K562 (cell line): ENCODE data around the gene CREB3L4. TPM values are rescaled to one million over a fixed set of nuclear protein-coding genes. Genes with fewer than 3 reads are reported as not detected.
A peak's percentile ranks its signal among the peaks of the same experiment; 100 is the strongest.

ENCODE experiments used
- BHLHE40 ChIP-seq: IDR thresholded peaks from 2 replicates; pipeline ENCODE4 v1.6.1; 2011; ENCODE audit warnings: low read length, improper control_type of control experiment
- CREB1 ChIP-seq, 2 experiments: sonication (generic) in 1 of 2; formaldehyde crosslinking in 1 of 2; IDR thresholded peaks; 2 replicates each; pipeline versions ENCODE4 v1.6.1 to v1.8.0; 2012 to 2022; ENCODE audit warnings: inconsistent platforms in 1 of 2, mild to moderate bottlenecking in 1 of 2, missing genetic modification reagents in 1 of 2, moderate library complexity in 1 of 2
- DACH1 ChIP-seq: fragments of 450-650 bp; IDR thresholded peaks from 2 replicates; pipeline ENCODE4 v1.6.1; 2018; ENCODE audit not compliant: partially characterized antibody
- HOXB6 ChIP-seq: fragments of 250-450 bp; sonication (Bioruptor Pico); IDR thresholded peaks from 2 replicates; pipeline ENCODE4 v1.5.1; 2022; ENCODE audit warnings: mild to moderate bottlenecking, borderline replicate concordance
- IRF2 ChIP-seq: sonication (generic); formaldehyde crosslinking; IDR thresholded peaks from 2 replicates; pipeline ENCODE4 v1.8.1; 2022; ENCODE audit warnings: mild to moderate bottlenecking, missing genetic modification reagents
- LARP7 ChIP-seq: fragments of 450-650 bp; IDR thresholded peaks from 2 replicates; pipeline ENCODE4 v1.6.1; 2016
- LEF1 ChIP-seq: fragments of 450-650 bp; IDR thresholded peaks from 2 replicates; pipeline ENCODE4 v1.6.1; 2016; ENCODE audit warnings: mild to moderate bottlenecking
- MYC ChIP-seq, 2 experiments: fragments of 250-450 bp in 1 of 2; sonication (Bioruptor Pico) in 1 of 2; IDR thresholded peaks; 2 replicates each; pipeline versions ENCODE4 v1.5.1 to v1.6.1; 2012 to 2021; ENCODE audit warnings: low read depth in 2 of 2, borderline replicate concordance in 1 of 2, improper control_type of control experiment in 1 of 2, low read length in 1 of 2, mild to moderate bottlenecking in 1 of 2, moderate library complexity in 1 of 2
- NCOA2 ChIP-seq, 2 experiments: fragments of 450-650 bp; IDR thresholded peaks; 2 replicates each; pipeline ENCODE4 v1.6.1; 2018; ENCODE audit warnings: mild to moderate bottlenecking in 2 of 2, moderate library complexity in 1 of 2; ENCODE audit not compliant: partially characterized antibody in 2 of 2
- NCOA4 ChIP-seq: fragments of 450-650 bp; IDR thresholded peaks from 2 replicates; pipeline ENCODE4 v1.6.1; 2018; ENCODE audit warnings: mild to moderate bottlenecking; ENCODE audit not compliant: partially characterized antibody
- NFE2 ChIP-seq: IDR thresholded peaks from 2 replicates; pipeline ENCODE4 v1.6.1; 2014; ENCODE audit warnings: antibody characterized with exemption, low read depth
- PHB2 ChIP-seq: fragments of 450-650 bp; IDR thresholded peaks from 2 replicates; pipeline ENCODE4 v1.6.1; 2017; ENCODE audit warnings: low read depth
- POU5F1 ChIP-seq: fragments of 150-350 bp; IDR thresholded peaks from 2 replicates; pipeline ENCODE4 v1.6.1; 2014; ENCODE audit warnings: borderline replicate concordance, low read length, low read depth, mild to moderate bottlenecking; ENCODE audit not compliant: partially characterized antibody
- PPARD ChIP-seq: fragments of 250-450 bp; sonication (Bioruptor Pico); IDR thresholded peaks from 2 replicates; pipeline ENCODE4 v1.8.0; 2022; ENCODE audit warnings: inconsistent platforms, mild to moderate bottlenecking, moderate library complexity
- RB1 ChIP-seq: fragments of 450-650 bp; IDR thresholded peaks from 2 replicates; pipeline ENCODE4 v1.6.1; 2017; ENCODE audit warnings: low read depth, mild to moderate bottlenecking
- TCF3 ChIP-seq: sonication (generic); formaldehyde crosslinking; IDR thresholded peaks from 2 replicates; pipeline ENCODE4 v1.4.0; 2020; ENCODE audit warnings: mild to moderate bottlenecking, missing genetic modification reagents
- TOE1 ChIP-seq, 2 experiments: fragments of 450-650 bp in 1 of 2; sonication (generic) in 1 of 2; formaldehyde crosslinking in 1 of 2; IDR thresholded peaks; 2 replicates each; pipeline versions ENCODE4 v1.7.1 to v1.8.0; 2016 to 2022; ENCODE audit warnings: borderline replicate concordance in 2 of 2, mild to moderate bottlenecking in 2 of 2, antibody characterized with exemption in 1 of 2, inconsistent platforms in 1 of 2, low read depth in 1 of 2, missing genetic modification reagents in 1 of 2, moderate library complexity in 1 of 2
- TSC22D4 ChIP-seq: fragments of 450-650 bp; IDR thresholded peaks from 2 replicates; pipeline ENCODE4 v1.6.1; 2016; ENCODE audit warnings: missing genetic modification characterization, missing biosample characterization, control low read depth
- ZNF12 ChIP-seq: sonication (generic); formaldehyde crosslinking; IDR thresholded peaks from 2 replicates; pipeline ENCODE4 v1.4.0; 2020; ENCODE audit warnings: mild to moderate bottlenecking, missing genetic modification reagents
- ZNF407 ChIP-seq: fragments of 450-650 bp; IDR thresholded peaks from 2 replicates; pipeline ENCODE4 v1.6.1; 2016; ENCODE audit warnings: low read depth
- ZNF445 ChIP-seq: fragments of 250-450 bp; sonication (Bioruptor Pico); IDR thresholded peaks from 2 replicates; pipeline ENCODE4 v1.4.0; 2020; ENCODE audit warnings: low read depth, mild to moderate bottlenecking, moderate library complexity
- ZZZ3 ChIP-seq: fragments of 450-650 bp; IDR thresholded peaks from 2 replicates; pipeline ENCODE4 v1.6.1; 2016; ENCODE audit warnings: antibody characterized with exemption, mild to moderate bottlenecking, moderate library complexity
- polyA plus RNA-seq, 8 experiments: library from polyadenylated mRNA; depleted of rRNA in 4 of 8; stranded (reverse) in 5 of 8; unstranded in 3 of 8; fragments of >200 nt; fragmentation: Nextera tagmentation in 2 of 8; fragmentation: Illumina TruSeq in 1 of 8; extraction: Ambion mirVana in 2 of 8; extraction: Trizol in 1 of 8; gene quantifications; 2 replicates each; pipeline versions ENCODE4 v1.2.1 to v1.2.3, GENCODE V29; 2011 to 2014; ENCODE audit warnings: inconsistent platforms in 1 of 8, missing spikeins in 1 of 8
- total RNA-seq, 7 experiments: library from RNA; depleted of rRNA in 6 of 7; stranded (reverse); fragments of >200 nt in 6 of 7; fragmentation: Illumina TruSeq in 2 of 7; extraction: Trizol in 2 of 7; gene quantifications; 2 replicates each; pipeline versions ENCODE4 v1.2.1 to v1.2.3, GENCODE V29; 2011 to 2021; ENCODE audit warnings: low replicate concordance in 1 of 7

CREB3L4 gene
- total and polyA plus RNA-seq, 9 of the 15 experiments (the other 6 are each of a cell fraction or from before 2014, with no cell fraction given): 9.9 to 18.6 (median 13.9) TPM

GRCh38 chr1:153946622-153947241 lies 21.0 kb upstream of the CREB3L4 start, which contains the start of gene DENND4B (continued):
- TF ChIP-seq POU5F1 (no peak), TOE1 (IDR thresholded peaks at IDR 0.05; ENCODE audit: borderline replicate concordance) (no peak; the same call in 1 of the 2 replicates), TOE1 (CRISPR knock-in tag; IDR thresholded peaks at IDR 0.05; ENCODE audit: borderline replicate concordance, low read depth) (no peak), ZNF12 (CRISPR knock-in tag) (no peak), TSC22D4 (no peak), DACH1 (no peak), PPARD (CRISPR knock-in tag) (no peak), MYC (IDR thresholded peaks at IDR 0.05; ENCODE audit: low read depth, low read length) (peak; percentile 81), MYC (CRISPR knock-in tag; IDR thresholded peaks at IDR 0.05; ENCODE audit: borderline replicate concordance, low read depth) (no peak), ZNF407 (no peak), NFE2 (no peak), TCF3 (CRISPR knock-in tag) (no peak), HOXB6 (CRISPR knock-in tag) (no peak), IRF2 (no peak), ZNF445 (CRISPR knock-in tag) (no peak), NCOA2 (IDR thresholded peaks at IDR 0.05; ENCODE audit: partially characterized antibody in 2 of 2) (no peak), NCOA4 (no peak), RB1 (peak; percentile 84), ZZZ3 (no peak), CREB1 (IDR thresholded peaks at IDR 0.05) (no peak), CREB1 (CRISPR knock-in tag; IDR thresholded peaks at IDR 0.05) (0 out of 2 replicates have a peak, but pooled peaks have one; percentile 51), LARP7 (no peak), BHLHE40 (peak; percentile 78), PHB2 (no peak), LEF1 (no peak)
